H1 (cell line): ENCODE data around the gene TMEM200C. TPM values are rescaled to one million over a fixed set of nuclear protein-coding genes. Genes with fewer than 3 reads are reported as not detected.

Source experiments
- CHD7 ChIP-seq: fragments of 300-600 bp; sonication (generic); IDR thresholded peaks from 2 replicates; pipeline ENCODE4 v1.7.1; 2012; ENCODE audit warnings: low read length, moderate library complexity, mild to moderate bottlenecking, inconsistent platforms; ENCODE audit not compliant: insufficient replicate concordance
- EZH2 ChIP-seq: fragments of 200-600 bp; sonication (generic); IDR thresholded peaks from 2 replicates; pipeline ENCODE4 v1.7.1; 2012; ENCODE audit warnings: low read depth, mild to moderate bottlenecking, moderate library complexity, low read length, inconsistent platforms; ENCODE audit not compliant: severe bottlenecking
- polyA plus RNA-seq, 7 experiments: library from polyadenylated mRNA; depleted of rRNA in 3 of 7; stranded (reverse) in 5 of 7; unstranded in 2 of 7; fragments of >200 nt in 5 of 7; fragments of 200-250 nt in 2 of 7; gene quantifications; 1 replicate in 5 of 7; 2 replicates in 1 of 7; 4 replicates in 1 of 7; pipeline versions ENCODE4 v1.2.1 to v1.2.3, GENCODE V29; 2011 to 2013; ENCODE audit warnings: missing spikeins in 2 of 7, mixed read lengths in 2 of 7
- total RNA-seq: library from RNA; stranded (reverse); fragmentation: NEBNext Ultra II Directional; extraction: Animal tissue kit (Norgen Biotek cat#: 25700); gene quantifications from 2 replicates; pipeline ENCODE4 v1.2.1, GENCODE V29; 2021

The TMEM200C gene
- total and polyA plus RNA-seq, 2 of the 8 experiments (the other 6 are each of a cell fraction or from before 2014, with no cell fraction given), result 3.4 to 9.6 TPM

GRCh38 chr18:5871426-5871825, 23.9 kb downstream of the TMEM200C start (continued):
- TF ChIP-seq CHD7 (no peak), EZH2 (no peak)
